GM19240 (cell line): Measurements from ENCODE around the gene CACFD1.

Source experiments
- DNase-seq: peaks from one replicate; pipeline ENCODE4 v3.0.0; 2011; ENCODE audit warnings: low spot score; ENCODE audit not compliant: insufficient read length

Gene CACFD1

DNA sequence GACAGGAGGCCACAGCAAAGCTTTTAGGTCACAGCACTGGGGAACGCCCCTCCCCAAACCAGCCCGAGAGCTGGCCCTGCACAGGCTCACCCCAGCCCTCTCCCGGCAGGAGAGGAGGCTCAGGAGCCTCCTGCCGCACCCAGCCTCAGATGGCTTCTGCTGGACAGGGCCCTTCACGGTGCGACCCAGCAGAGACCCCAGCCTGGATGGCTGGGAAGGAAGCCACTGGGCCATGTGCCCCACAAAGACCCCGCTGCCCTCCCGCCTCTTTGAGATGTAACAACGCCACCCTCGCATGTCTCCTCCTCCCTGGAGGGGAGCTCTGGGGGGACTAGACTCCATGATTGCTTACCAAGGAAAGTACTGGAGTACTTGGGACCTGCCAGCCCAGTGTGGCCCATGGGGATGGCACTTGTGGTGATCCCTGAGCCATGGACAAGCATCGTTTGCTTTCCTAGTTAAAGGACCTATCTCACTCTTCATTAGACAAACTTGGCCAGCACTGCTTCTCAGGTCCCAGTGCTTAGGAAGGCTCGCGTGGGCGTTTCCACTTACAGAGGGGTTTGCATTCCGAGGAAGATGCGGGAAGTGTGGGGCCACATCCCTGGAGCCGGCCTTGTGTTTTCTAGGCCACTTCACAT, 56.0 kb downstream of the CACFD1 start:
- no peak for DNase-seq

- no peak for DNase-seq
Measured at GRCh38 chr9:133516256-133516960, 56.6 kb downstream of the CACFD1 start.

DNA sequence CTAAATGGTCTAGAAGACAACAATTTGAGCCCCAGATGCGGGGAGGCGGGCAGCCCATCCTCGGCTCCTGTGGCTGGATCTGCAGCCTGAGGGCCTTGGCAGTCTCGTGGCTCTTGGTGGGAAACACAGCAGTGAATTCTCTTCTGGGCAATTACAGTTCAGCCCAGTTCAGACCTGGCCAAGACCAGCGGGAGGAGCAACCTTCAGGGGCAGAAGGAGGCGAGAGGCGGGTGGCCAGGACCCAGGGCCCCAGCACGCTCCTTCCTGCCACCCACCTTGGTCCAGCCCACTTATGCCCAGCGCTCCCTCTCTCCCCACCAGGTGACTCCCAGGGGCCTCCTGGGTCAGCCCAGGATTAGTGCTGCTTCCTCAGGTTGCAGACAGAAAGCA, 57.2 kb downstream of the CACFD1 start:
- no peak for DNase-seq

- DNase-seq: no peak
Measured at GRCh38 chr9:133517711-133518110, 57.9 kb downstream of the CACFD1 start.

- DNase-seq: no peak
Measured at GRCh38 chr9:133518200-133518599, 58.4 kb downstream of the CACFD1 start.

GRCh38 chr9:133518706-133519449, 59.1 kb downstream of the CACFD1 start:
- DNase-seq: no peak

DNA sequence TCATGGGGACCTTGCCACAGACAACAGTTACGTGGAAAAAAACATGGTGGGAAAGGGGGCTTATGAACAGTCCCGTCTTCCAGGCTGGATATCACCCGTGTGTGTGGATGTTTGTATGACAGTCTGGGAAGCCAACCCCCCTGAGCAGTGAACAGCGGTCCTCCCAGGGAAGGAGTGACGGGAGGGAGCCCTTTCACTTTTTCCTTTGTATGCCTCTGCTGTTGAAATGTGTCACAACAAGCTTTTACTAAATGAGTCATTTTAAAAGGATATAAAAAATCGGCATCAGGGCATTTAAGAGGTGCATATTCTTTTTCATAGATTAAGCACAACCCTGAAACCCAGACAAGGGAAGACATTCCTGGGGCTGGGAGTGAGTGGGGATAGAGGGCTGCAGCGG, 59.9 kb downstream of the CACFD1 start:
- no peak for DNase-seq

GRCh38 chr9:133520121-133520835, 60.5 kb downstream of the CACFD1 start:
- no peak for DNase-seq
